HepG2 (cell line): ENCODE data around the gene SLC16A3. TPM values are rescaled to one million over a fixed set of nuclear protein-coding genes. Genes with fewer than 3 reads are reported as not detected.

Source experiments
- ARNTL ChIP-seq: sonication (generic); formaldehyde crosslinking; IDR thresholded peaks from 2 replicates; pipeline ENCODE4 v1.4.0; 2020; ENCODE audit warnings: mild to moderate bottlenecking, missing genetic modification reagents
- CENPX ChIP-seq: sonication (generic); formaldehyde crosslinking; IDR thresholded peaks from 2 replicates; pipeline ENCODE4 v1.9.0; 2021; ENCODE audit warnings: mild to moderate bottlenecking, missing genetic modification reagents, moderate library complexity
- DNMT1 ChIP-seq: sonication (generic); formaldehyde crosslinking; IDR thresholded peaks from 2 replicates; pipeline ENCODE4 v1.5.1; 2020; ENCODE audit warnings: mild to moderate bottlenecking, missing genetic modification reagents
- GFI1 ChIP-seq: sonication (generic); formaldehyde crosslinking; IDR thresholded peaks from 2 replicates; pipeline ENCODE4 v1.5.0; 2020; ENCODE audit warnings: missing genetic modification reagents, mild to moderate bottlenecking, borderline replicate concordance
- HNF4G ChIP-seq, 2 experiments: sonication (generic) in 1 of 2; formaldehyde crosslinking in 1 of 2; IDR thresholded peaks; 2 replicates each; pipeline versions ENCODE4 v1.4.0 to v1.6.1; 2011 to 2020; ENCODE audit warnings: borderline replicate concordance in 2 of 2, low read depth in 2 of 2, mild to moderate bottlenecking in 2 of 2, low read length in 1 of 2, missing genetic modification reagents in 1 of 2, moderate library complexity in 1 of 2
- KMT2B ChIP-seq: IDR thresholded peaks from 2 replicates; pipeline ENCODE4 v1.6.1; 2016; ENCODE audit warnings: missing genetic modification reagents, missing compliant biosample characterization
- NAIF1 ChIP-seq: sonication (generic); formaldehyde crosslinking; IDR thresholded peaks from 2 replicates; pipeline ENCODE4 v1.5.0; 2020; ENCODE audit warnings: mild to moderate bottlenecking, missing genetic modification reagents, borderline replicate concordance
- PAF1 ChIP-seq: IDR thresholded peaks from 2 replicates; pipeline ENCODE4 v1.6.1; 2016; ENCODE audit warnings: missing genetic modification reagents, missing compliant biosample characterization
- RAD51 ChIP-seq: fragments of 450-650 bp; IDR thresholded peaks from 2 replicates; pipeline ENCODE4 v1.6.1; 2016; ENCODE audit warnings: borderline replicate concordance
- SIN3B ChIP-seq: fragments of 150-350 bp; IDR thresholded peaks from 2 replicates; pipeline ENCODE4 v1.6.1; 2014; ENCODE audit warnings: low read length
- TBX2 ChIP-seq: sonication (generic); formaldehyde crosslinking; IDR thresholded peaks from 2 replicates; pipeline ENCODE4 v1.5.0; 2020; ENCODE audit warnings: missing genetic modification reagents, mild to moderate bottlenecking, borderline replicate concordance
- TCF12 ChIP-seq, 2 experiments: fragments of 450-650 bp in 1 of 2; sonication (generic) in 1 of 2; formaldehyde crosslinking in 1 of 2; IDR thresholded peaks; 2 replicates each; pipeline versions ENCODE4 v1.6.1 to v1.8.0; 2017 to 2022; ENCODE audit warnings: antibody characterized with exemption in 1 of 2, mild to moderate bottlenecking in 1 of 2, missing genetic modification reagents in 1 of 2, moderate library complexity in 1 of 2
- WIZ ChIP-seq: sonication (generic); formaldehyde crosslinking; IDR thresholded peaks from 2 replicates; pipeline ENCODE4 v1.5.1; 2020; ENCODE audit warnings: mild to moderate bottlenecking, missing genetic modification reagents
- ZFP36L2 ChIP-seq: sonication (generic); formaldehyde crosslinking; IDR thresholded peaks from 2 replicates; pipeline ENCODE4 v1.4.0; 2020; ENCODE audit warnings: missing genetic modification reagents
- ZFP90 ChIP-seq: sonication (generic); formaldehyde crosslinking; IDR thresholded peaks from 2 replicates; pipeline ENCODE4 v1.8.0; 2022; ENCODE audit warnings: missing genetic modification reagents, mild to moderate bottlenecking, inconsistent platforms, borderline replicate concordance
- ZIK1 ChIP-seq: sonication (generic); formaldehyde crosslinking; IDR thresholded peaks from 2 replicates; pipeline ENCODE4 v1.5.0; 2020; ENCODE audit warnings: mild to moderate bottlenecking, low read depth, missing genetic modification reagents, borderline replicate concordance
- ZNF160 ChIP-seq: sonication (generic); formaldehyde crosslinking; IDR thresholded peaks from 2 replicates; pipeline ENCODE4 v1.8.0; 2022; ENCODE audit warnings: mild to moderate bottlenecking, inconsistent platforms, missing genetic modification reagents
- ZNF577 ChIP-seq: sonication (generic); formaldehyde crosslinking; IDR thresholded peaks from 2 replicates; pipeline ENCODE4 v1.4.0; 2020; ENCODE audit warnings: mild to moderate bottlenecking, low read depth, missing genetic modification reagents, borderline replicate concordance
- ZNF768 ChIP-seq: sonication (generic); formaldehyde crosslinking; IDR thresholded peaks from 2 replicates; pipeline ENCODE4 v1.4.0; 2020; ENCODE audit warnings: missing genetic modification reagents
- ZNF788 ChIP-seq: sonication (generic); formaldehyde crosslinking; IDR thresholded peaks from 2 replicates; pipeline ENCODE4 v1.5.0; 2020; ENCODE audit warnings: mild to moderate bottlenecking, missing genetic modification reagents, borderline replicate concordance
- ZSCAN20 ChIP-seq: sonication (generic); formaldehyde crosslinking; IDR thresholded peaks from 2 replicates; pipeline ENCODE4 v1.4.0; 2020; ENCODE audit warnings: missing genetic modification reagents, mild to moderate bottlenecking, borderline replicate concordance
- polyA plus RNA-seq, 8 experiments: library from polyadenylated mRNA; depleted of rRNA in 3 of 8; stranded (reverse) in 7 of 8; unstranded in 1 of 8; fragments of >200 nt; fragmentation: Illumina TruSeq in 4 of 8; extraction: Trizol in 4 of 8; gene quantifications; 2 replicates each; pipeline versions ENCODE4 v1.2.1 to v1.2.3, GENCODE V29; 2011 to 2016; ENCODE audit warnings: low read depth in 4 of 8, missing spikeins in 1 of 8, mixed read lengths in 1 of 8; ENCODE audit not compliant: insufficient read depth in 1 of 8
- total RNA-seq, 5 experiments: library from RNA; depleted of rRNA; stranded (reverse); fragments of >200 nt; fragmentation: Illumina TruSeq; extraction: Trizol; gene quantifications; 2 replicates each; pipeline ENCODE4 v1.2.3, GENCODE V29; 2016; ENCODE audit warnings: low read depth in 1 of 5
- TF ChIP-seq, protein P1 (sequence below): sonication (generic); formaldehyde crosslinking; IDR thresholded peaks from 2 replicates; pipeline ENCODE4 v1.4.0; 2020; ENCODE audit warnings: missing genetic modification reagents
- TF ChIP-seq, protein P2 (sequence below): sonication (generic); formaldehyde crosslinking; IDR thresholded peaks from 2 replicates; pipeline ENCODE4 v1.4.0; 2020; ENCODE audit warnings: mild to moderate bottlenecking, low read depth, missing genetic modification reagents

The SLC16A3 gene
- total and polyA plus RNA-seq, 2 of the 13 experiments (the other 11 are each of a cell fraction or from before 2014, with no cell fraction given), result 242 to 349 TPM

DNA sequence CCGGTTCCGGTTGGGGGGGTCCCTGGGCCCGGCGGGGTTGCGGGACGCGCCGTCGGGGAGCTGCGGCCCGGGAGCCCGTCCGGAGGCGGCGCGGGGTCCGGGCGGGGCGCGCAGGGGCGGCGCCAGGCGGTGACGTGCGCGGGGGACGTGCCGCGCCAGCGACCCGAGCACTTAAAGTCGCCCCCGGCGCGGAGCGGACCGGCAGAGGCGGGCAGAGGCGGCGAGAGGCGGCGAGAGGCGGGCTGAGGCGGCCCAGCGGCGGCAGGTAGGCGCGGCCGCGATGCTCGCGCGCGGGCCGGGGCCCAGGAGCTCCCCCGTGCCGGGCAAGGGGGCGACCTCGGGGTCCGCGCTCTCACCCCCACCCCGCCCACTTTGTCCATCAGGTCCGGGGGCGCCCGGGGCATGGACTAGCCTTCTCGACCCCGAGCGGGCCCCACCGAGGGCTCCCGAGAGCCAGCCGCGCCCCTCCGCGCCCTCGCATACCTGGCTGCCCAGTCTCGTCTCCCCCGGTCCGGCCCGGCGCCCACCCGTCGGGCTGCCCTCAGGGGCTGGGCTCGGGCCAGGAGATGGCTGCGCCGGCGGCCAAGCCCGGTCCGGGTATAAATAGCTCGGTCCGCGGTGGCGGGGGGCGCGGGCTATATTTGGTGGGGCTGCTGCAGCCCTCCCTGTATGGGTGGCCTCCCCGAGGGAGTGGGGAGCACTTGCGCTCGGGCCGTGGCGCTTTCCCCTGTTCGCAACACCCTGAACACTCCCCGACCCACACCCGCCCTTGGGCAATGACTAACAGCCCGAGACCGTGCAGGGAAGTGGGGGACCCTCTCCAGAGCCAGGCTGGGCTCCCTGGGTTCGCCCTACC, at the start of gene SLC16A3 (continued):
- TF ChIP-seq TCF12 (IDR thresholded peaks at IDR 0.05) (no peak), TCF12 (CRISPR knock-in tag; IDR thresholded peaks at IDR 0.05) (no peak; the same call in 1 of the 2 replicates), WIZ (CRISPR knock-in tag) (no peak), RAD51 (no peak), ZNF768 (CRISPR knock-in tag) (no peak; the same call in 1 of the 2 replicates), ZNF577 (no peak), ZFP90 (CRISPR knock-in tag) (no peak; the same call in 1 of the 2 replicates), ZSCAN20 (CRISPR knock-in tag) (0 out of 2 replicates have a peak, but pooled peaks have one; percentile 36), NAIF1 (CRISPR knock-in tag) (no peak), HNF4G (IDR thresholded peaks at IDR 0.05; ENCODE audit: borderline replicate concordance, low read depth, low read length) (no peak; the same call in 1 of the 2 replicates), HNF4G (CRISPR knock-in tag; IDR thresholded peaks at IDR 0.05; ENCODE audit: borderline replicate concordance, low read depth) (peak; percentile 35; the same call in 1 of the 2 replicates), PAF1 (CRISPR knock-in tag) (no peak; the same call in 1 of the 2 replicates), SIN3B (peak; percentile 50; the same call in 1 of the 2 replicates), ZNF160 (CRISPR knock-in tag) (no peak; the same call in none of the 2 replicates), TBX2 (CRISPR knock-in tag) (no peak), DNMT1 (CRISPR knock-in tag) (no peak; the same call in 1 of the 2 replicates), CENPX (CRISPR knock-in tag) (no peak), ZIK1 (CRISPR knock-in tag) (no peak; the same call in 1 of the 2 replicates), ZNF788 (CRISPR knock-in tag) (no peak), ZFP36L2 (CRISPR knock-in tag) (no peak), KMT2B (no peak), ARNTL (CRISPR knock-in tag) (no peak; the same call in 1 of the 2 replicates), GFI1 (CRISPR knock-in tag) (peak; percentile 11; the same call in 1 of the 2 replicates)
- TF ChIP-seq, protein P1, sequence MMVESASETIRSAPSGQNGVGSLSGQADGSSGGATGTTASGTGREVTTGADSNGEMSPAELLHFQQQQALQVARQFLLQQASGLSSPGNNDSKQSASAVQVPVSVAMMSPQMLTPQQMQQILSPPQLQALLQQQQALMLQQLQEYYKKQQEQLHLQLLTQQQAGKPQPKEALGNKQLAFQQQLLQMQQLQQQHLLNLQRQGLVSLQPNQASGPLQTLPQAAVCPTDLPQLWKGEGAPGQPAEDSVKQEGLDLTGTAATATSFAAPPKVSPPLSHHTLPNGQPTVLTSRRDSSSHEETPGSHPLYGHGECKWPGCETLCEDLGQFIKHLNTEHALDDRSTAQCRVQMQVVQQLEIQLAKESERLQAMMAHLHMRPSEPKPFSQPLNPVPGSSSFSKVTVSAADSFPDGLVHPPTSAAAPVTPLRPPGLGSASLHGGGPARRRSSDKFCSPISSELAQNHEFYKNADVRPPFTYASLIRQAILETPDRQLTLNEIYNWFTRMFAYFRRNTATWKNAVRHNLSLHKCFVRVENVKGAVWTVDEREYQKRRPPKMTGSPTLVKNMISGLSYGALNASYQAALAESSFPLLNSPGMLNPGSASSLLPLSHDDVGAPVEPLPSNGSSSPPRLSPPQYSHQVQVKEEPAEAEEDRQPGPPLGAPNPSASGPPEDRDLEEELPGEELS (CRISPR knock-in tag), result no peak; the same call in none of the 2 replicates
- TF ChIP-seq, protein P2, sequence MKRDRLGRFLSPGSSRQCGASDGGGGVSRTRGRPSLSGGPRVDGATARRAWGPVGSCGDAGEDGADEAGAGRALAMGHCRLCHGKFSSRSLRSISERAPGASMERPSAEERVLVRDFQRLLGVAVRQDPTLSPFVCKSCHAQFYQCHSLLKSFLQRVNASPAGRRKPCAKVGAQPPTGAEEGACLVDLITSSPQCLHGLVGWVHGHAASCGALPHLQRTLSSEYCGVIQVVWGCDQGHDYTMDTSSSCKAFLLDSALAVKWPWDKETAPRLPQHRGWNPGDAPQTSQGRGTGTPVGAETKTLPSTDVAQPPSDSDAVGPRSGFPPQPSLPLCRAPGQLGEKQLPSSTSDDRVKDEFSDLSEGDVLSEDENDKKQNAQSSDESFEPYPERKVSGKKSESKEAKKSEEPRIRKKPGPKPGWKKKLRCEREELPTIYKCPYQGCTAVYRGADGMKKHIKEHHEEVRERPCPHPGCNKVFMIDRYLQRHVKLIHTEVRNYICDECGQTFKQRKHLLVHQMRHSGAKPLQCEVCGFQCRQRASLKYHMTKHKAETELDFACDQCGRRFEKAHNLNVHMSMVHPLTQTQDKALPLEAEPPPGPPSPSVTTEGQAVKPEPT (CRISPR knock-in tag), result no peak
